HG02885 (cell line): ENCODE measurements around the gene GRK6.

Source experiments
- ATAC-seq: cut with Tn5 transposase; IDR thresholded peaks from one replicate; pipeline ENCODE4 v1.9.1; 2021; ENCODE audit warnings: mild to moderate bottlenecking; ENCODE audit not compliant: unreplicated experiment, poor library complexity

The GRK6 gene

DNA sequence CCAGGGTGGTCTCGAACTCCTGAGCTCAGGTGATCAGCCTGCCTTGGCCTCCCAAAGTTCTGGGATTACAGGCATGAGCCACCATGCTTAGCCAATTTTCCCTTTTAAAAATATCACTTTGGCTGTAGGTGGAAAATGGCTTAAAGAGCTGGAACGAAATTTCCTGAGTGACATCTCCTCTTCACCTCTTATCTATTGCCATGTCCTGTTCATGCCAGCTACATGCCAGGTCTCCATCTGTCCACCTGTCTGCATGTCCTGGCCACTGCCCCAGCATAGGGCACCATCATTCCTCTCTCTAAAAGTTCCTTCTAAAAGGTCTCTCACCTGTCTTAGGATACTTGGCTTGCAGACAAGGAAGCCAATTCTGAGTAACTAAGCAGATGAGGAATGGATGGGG is 2.8 kb upstream of the GRK6 start:
- ATAC-seq: no peak

GRCh38 chr5:177425196-177425800 is 1.2 kb upstream of the GRK6 start:
- ATAC-seq: no peak

DNA sequence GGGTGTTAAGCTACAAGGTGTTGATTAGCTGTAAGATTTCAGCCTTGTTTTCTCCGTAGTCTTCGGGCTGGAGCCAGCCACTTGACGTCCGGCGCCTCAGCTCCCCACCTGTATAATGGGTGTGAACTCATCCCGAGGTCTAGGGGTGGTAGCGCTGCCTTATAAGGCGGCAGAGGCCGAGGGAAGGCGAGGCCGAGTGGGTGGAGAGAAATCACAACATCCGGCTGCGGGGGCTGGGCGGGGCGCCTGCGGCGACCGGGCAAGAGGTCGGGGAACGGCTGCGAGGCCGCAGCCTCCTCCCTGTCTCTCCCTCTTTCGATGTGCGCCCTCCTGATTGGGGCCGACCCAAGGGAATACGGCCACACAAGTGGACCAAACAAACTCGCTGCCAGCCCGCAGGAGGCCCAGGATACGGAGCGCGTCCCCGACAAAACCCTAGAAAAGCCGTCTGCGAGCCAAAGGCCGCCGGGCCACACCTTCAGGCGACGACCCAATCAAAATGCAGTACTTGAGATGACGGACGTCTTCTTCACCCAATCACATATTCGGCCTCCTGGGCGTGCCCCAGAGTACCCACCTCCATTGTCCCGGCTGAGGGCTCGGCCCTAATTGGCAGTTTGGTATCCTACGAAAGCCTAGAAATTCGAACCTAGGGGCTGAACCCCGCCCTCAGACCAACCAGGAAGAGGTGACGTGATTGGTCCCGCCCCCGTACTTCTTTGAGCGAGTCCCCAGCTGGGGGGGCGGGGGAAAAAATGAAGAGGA is 493 bp upstream of the GRK6 start:
- ATAC-seq: peak; percentile 80

DNA sequence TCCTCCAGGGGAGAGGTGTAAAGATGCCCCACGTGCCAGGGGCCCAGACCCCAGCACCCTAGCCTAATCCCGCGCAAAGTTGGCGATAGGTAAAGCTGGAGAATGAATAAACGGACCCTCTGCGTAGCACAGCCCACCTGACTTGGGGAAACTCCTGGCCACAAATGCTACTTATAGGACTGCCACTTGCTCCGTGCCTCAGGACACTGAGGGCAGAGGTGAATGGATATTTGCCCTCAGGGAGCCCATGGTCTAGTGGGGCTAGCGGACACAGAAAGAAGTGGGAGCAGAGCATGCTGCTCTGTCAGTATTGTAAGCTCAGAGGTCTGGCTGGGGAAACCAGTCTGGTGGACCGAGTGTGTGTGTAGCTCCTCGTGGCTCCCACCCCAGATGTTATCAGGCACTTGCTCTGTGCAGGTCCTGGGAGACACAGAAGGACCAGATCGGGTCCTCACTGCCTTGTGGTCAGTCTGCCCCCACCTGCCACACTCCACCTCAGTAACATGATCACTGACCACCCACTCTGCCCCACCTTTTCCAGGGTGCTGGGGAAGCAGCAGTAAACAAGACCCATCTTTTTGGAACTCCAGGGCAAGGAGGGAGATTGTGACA is 841 bp downstream of the GRK6 start:
- ATAC-seq: no peak

GRCh38 chr5:177427919-177428573 is 1.6 kb downstream of the GRK6 start:
- ATAC-seq: no peak

DNA sequence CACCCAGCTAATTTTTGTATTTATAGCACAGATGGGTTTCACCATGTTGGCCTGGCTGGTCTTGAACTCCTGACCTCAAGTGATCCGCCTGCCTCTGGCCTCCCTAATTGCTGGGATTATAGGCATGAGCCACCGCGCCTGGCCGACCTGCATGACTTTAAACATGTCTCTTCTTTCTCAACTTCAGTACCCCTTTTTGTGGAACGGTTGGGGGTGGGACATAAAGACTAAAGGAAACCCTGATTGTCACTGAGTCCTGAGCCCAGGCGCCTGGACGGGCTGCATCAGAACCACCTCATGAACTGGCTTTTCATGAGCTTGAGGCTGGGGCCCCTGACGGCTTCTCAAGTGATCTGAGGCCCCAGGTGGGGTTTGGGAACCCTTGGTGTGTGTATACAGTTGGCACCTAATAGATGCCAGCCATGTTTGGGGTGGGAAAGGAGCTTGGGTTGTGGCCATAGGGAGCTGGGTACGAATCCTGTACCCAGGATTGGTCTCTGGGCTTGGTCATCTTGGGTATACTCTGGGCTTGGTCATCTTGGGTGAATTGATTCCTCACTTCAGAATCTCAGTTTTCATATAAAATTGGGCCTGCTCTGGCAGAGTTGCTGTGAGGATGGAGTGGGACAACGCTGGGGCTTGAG is 2.2 kb downstream of the GRK6 start:
- ATAC-seq: no peak

DNA sequence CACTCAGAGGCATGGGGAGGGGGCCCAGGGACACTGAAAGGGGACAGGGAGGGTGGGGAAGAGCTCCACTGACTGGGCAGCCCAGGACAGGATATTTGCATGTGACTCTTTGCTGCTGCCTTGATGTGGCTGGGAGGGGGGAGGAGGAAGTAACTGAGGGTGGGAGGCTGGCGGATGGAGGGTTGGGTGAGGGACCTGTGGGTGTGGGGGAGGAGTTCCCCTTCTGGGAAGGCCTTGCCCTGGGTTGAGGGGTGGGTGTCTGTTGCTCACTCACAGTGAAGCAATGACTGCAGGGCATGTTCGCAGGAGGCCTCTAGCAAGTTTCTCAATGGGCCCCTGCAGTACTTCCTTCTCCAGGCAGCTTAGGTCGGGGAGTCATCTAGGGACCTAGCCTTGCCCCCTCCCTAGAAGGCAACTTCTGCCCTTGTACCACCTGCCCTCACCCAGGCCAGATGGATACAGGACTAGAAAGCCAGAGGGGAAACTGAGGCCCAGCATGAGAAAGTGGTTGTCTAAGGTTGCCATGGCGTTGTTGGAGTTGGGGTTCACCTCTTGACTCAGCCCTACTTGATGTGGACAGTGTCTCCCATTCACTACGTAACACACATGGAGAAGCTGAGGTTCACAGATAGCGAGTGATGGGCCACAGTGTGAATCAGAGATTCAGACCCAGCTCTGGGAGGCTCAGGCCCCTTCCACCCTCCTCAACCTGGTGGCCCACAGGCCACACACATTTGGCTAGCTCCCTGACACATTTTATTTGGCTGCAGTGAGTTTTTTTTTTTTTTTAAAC is 3.0 kb downstream of the GRK6 start:
- no peak for ATAC-seq

DNA sequence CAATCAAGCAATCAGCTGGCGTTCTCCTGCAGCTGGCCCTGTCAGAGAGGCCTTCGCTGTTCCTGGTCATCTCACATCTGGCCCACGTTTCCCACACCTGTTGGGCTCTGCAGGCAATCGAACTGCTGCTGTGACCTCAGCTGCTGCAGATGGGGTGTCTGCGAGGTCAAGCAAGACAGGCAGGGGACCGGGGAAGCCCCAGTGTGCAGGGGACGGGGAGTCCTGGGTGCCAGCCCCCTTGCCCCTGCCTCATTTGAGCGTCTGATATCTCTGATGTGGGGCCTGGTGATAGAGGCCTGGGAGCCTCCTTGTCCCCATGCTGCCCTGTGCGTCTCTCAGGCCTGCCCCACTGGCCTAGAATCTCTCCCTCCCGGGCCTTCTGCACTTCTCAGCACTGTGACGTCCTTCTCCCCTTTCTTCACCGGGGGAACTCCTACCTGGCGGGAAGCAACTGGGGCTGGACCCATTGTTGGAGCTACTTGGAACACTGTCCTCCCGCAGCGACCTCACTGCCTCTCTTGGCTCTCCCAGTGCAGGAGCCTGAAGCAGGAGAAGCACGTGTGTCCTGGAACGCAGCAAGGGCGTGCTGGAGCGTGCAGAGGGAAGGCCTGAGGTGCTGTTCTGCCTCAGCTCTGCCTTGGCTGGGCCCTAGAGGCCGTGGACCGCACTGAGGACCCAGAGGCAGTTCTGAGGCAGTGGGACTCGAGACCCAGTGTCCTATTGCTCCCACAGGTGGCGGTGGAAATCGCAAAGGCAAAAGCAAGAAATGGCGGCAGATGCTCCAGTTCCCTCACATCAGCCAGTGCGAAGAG is 3.9 kb downstream of the GRK6 start:
- no peak for ATAC-seq

DNA sequence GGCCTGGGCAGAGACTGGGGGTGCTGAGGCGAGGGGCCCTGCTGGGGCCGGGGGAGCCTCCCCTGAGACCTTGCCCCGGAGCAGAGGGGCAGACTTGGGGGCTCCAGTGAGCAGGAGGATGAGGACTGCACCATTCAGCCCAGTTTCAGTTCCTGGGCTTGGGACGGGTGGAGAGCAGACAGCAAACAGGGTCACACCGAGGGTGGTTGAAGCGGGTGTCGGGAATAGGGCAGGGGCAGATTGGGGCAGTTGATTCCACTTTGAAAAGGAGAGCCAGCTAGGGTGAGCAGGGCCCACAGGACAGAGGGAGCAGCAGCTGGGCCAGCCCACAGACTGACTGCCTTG is 4.5 kb downstream of the GRK6 start:
- ATAC-seq: no peak

- ATAC-seq: peak; percentile 41
Observed at GRCh38 chr5:177431317-177432142, 5.1 kb downstream of the GRK6 start.

GRCh38 chr5:177432143-177432838 is 5.8 kb downstream of the GRK6 start:
- no peak for ATAC-seq

DNA sequence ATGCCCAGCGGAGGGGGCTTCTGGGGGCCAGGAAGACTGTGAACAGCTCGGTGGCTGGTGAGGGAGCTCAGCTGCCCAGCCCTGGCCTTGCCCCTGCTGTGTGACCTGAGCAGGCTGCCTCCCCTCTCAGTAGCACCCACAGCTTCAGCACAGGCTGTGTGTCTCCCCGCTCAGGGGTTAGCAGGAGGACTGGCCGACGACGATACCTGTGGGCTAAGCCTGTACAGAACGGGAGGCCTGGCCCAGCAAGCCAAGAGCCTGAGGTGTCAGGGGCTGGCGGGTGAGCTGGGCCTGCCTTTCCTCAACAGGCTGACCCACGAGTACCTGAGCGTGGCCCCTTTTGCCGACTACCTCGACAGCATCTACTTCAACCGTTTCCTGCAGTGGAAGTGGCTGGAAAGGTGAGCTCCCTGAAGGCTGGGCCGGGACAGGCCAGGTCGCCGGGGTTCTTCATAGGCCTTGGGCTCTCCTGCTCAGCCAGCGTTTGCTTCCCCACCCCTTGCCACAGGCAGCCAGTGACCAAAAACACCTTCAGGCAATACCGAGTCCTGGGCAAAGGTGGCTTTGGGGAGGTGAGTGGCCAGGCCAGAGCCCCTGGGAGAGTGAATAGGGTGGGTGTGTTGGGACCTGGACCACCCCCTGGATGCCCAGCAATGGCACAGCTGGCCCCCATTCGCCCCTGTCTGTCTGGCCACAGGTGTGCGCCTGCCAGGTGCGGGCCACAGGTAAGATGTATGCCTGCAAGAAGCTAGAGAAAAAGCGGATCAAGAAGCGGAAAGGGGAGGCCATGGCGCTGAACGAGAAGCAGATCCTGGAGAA is 6.6 kb downstream of the GRK6 start:
- no peak for ATAC-seq

- no peak for ATAC-seq
Observed at GRCh38 chr5:177433658-177434217, 7.3 kb downstream of the GRK6 start.

- ATAC-seq: no peak
Observed at GRCh38 chr5:177434437-177434836, 8.0 kb downstream of the GRK6 start.

- ATAC-seq: no peak
Observed at GRCh38 chr5:177434942-177435738, 8.7 kb downstream of the GRK6 start.
